Measurements from ENCODE around the gene NRP2.

DNA sequence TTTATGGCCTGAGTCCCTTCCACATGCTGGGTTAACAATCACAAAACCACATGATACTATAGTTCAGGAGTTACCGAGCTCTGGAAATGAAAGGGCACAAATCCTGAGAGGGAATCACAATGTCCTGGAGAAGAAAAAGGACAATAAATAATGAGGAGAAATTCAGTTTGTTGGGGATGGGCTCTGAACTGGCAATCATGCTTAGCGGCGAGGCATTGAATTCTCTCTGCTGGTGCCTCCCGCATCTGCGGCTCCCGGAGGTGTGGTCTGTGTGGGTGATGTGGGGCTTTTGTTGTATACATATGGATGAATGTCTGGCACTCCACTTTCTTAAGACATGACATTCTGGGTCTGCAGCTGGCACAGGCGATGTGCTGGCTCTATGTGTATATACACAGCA is 46.1 kb downstream of the NRP2 start:
- TF ChIP-seq POLR2AphosphoS5 (IDR thresholded peaks at IDR 0.05) = no peak
- TF ChIP-seq, protein P1, sequence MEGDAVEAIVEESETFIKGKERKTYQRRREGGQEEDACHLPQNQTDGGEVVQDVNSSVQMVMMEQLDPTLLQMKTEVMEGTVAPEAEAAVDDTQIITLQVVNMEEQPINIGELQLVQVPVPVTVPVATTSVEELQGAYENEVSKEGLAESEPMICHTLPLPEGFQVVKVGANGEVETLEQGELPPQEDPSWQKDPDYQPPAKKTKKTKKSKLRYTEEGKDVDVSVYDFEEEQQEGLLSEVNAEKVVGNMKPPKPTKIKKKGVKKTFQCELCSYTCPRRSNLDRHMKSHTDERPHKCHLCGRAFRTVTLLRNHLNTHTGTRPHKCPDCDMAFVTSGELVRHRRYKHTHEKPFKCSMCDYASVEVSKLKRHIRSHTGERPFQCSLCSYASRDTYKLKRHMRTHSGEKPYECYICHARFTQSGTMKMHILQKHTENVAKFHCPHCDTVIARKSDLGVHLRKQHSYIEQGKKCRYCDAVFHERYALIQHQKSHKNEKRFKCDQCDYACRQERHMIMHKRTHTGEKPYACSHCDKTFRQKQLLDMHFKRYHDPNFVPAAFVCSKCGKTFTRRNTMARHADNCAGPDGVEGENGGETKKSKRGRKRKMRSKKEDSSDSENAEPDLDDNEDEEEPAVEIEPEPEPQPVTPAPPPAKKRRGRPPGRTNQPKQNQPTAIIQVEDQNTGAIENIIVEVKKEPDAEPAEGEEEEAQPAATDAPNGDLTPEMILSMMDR (IDR thresholded peaks at IDR 0.05) = no peak

All from prostate gland (tissue), 2 donors.